GM21367 (cell line): ENCODE data around the gene EIF3M.
"Not testable (repeated sequence)": the region's sequence is repeated elsewhere in the genome, so short reads cannot be mapped to it uniquely, and the experiment has no call there.

Experiments used
- ATAC-seq: cut with Tn5 transposase; IDR thresholded peaks from one replicate; pipeline ENCODE4 v1.9.1; 2021; ENCODE audit not compliant: unreplicated experiment

The EIF3M gene

DNA sequence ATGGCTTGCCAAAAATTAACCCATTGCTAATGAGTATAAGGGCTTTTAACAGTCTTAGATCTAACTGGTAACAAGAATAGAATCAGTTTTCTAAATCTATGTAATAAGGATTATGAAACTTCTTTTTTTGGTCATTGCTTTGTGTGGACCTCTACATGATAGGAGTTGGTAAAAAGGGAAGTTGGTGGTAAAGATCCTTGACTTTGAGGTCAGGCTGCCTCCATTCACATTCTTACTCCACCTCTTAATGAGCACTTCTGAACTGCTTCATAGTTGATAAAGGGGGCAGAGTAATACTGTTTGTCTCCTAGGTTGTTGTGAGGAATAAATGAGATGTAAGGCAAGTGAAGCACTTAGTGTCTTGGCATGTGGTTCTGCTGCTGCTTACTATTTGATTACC is 10.6 kb downstream of the EIF3M start:
- ATAC-seq, result no peak

DNA sequence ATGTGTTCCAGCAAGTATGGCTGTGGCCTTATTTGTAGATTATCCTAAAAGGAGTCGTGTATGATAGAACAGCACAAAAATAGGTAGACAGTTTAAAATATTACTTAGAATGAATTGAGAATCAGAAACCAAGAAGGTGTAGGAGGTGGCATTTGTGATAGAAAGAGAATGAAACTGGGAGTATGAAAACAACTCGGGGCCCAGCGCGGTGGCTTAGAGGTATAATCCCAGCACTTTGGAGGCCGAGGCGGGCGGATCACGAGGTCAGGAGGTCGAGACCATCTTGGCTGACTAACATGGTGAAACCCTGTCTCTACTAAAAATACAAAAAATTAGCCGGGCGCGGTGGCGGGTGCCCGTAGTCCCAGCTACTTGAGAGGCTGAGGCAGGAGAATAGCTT is 12.5 kb downstream of the EIF3M start:
- not testable (repeated sequence) for ATAC-seq

DNA sequence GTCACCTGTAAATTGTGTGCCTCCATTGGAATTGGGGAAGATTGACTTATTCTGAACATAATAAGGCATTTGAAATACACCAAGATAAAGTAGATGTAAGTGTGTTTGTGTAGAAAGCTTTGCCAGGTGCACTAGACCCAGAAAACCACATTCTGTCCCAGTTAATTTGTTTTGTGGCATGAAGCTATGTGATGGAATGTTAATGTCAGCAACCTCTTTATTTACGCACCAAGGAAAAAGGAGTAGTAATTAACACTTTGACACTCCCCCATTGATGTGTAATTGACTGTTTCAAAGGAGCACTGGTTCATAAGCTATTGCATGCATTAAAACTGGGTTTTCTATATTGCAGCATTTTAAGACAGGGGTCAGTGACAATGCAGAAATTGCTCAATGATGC is 14.3 kb downstream of the EIF3M start:
- no peak for ATAC-seq

DNA sequence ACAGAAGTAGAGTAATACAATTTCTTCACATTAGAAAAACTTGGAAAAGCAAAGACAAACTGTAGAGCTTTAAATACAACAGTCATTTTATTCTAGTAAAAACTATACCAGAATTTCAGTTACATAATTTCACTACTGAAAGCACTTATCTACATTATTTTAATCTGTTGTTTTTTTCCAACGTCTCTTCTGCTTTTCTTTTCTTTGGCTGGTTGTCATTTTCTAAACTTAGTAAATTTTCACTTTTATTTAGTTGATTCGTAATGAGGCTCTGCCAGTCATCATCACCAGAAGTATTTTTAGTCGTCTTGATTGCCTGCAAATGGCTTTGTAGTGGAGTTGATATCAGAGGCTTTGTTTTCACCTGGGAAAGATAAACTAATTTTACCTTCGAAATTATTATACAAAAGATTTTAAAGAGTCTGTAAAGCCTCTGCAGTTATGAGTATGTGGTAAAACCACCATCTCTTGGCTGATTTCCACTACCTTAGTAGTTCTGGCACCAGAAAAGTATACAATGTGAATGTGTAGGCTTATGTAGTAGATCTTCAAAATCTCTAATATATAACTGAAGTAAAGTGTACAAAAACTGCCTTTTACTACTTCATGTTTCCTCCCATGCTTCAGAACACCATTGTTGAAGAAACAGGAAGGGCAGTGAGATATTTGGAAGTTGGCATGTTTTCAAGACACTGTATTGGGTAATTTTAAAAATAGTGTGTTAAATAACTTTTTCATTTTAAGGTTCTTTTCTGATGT is 19.2 kb downstream of the EIF3M start:
- ATAC-seq, result no peak

DNA sequence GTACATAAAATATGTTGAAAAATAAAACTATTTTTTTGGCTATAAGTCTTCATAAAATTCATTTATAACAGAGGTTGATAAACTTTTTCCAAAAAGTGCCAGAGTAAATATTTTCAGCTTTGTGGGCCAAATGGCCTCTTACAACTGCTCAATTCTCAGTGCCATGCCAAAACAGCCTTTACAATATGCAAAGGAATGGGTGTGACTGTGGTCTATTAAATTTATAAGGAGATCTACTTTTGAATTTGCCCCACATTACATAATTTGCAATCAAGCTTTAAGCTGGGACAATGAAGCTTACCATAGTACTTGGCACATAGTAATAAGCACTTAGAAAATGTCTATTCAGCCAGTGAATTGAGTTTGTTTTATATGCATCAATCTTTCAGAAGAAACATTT is 22.6 kb downstream of the EIF3M start:
- no peak for ATAC-seq

DNA sequence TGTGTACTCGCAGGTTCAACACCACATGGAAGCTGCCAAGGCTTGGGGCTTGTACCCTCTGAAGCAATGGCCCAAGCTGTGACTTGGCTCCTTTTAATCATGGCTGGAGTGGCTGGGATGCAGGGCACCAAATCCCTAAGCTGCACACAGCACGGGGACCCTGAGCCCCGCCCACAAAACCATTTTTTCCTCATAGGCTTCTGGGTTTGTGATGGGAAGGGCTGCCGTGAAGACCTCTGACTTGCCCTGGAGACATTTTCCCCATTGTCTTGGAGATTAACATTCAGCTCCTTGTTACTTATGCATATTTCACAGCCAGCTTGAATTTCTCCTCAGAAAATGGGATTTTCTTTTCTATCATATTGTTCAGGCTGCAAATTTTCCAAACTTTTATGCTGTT is 25.2 kb downstream of the EIF3M start:
- not testable (repeated sequence) for ATAC-seq

DNA sequence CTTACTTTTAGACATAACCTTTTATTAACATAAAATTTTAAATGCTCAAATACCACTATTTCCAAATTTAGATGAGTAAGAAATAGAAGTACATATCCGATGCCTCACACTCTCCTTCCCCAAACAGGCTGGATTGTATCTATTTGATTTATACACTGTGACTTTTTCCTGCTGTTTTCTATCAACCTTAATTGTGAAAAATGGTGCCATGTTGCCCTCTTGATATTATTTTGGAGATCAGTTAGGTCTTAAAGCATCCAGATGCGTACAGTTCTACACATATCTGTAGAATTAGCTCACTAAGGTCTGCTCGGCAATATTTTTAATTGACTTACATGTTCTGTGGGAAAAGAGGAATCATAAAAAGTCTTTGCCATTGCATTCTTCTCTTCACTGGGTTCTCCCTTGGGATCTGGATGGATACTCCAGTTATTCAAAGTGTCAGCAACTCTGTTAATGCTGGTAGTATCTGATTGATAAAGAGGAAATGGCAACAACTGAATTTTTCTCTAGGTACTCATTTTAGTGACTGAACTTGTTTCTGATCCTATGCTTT is 27.2 kb downstream of the EIF3M start:
- no peak for ATAC-seq

DNA sequence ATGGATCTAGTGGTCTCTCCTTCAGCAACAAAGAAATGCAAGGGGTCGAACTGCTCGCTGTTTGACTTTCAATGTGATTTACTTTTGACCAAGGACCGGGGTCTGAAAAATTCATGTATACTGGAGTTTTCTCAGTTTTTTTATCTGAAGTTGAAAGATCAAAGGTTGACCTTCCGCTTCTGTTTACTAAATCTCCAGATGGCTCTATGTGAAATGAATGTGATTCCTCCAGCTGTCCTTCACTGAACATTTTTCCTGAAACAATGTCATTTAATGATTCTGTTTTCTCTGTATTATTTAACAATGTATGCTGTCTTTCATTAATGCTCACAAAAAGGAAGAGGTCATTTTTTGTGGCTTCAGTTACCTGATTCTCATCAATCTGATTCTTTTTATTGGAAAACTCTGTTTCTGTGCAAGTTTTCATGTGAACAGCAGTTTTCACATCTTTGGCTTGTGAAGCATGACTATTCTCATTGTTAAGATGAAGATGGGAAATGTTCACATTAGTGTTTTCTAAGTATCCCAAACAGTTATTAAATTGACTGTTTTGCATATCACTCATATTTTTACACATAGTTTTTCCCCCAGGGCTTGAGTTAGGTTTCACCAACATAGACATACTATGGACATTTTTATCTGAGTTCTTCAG is 30.0 kb downstream of the EIF3M start:
- no peak for ATAC-seq

DNA sequence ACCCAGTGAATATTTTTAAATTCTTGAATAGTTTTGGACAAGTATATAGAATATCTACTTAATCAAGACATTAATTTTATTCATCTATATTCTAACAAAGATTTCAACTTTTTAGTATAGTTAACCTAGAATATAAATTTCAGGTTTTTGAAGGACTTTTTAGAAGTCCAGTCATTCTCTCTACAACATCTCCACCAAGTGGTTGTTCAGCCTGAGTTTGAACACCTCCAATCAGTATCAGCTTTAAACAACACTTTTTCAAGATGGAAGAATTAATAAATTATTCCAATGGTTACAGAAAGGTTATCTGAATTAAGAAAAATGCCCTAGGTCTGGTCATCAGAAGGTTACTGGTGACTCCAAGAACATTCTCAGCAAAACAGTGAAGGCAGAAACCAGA is 31.8 kb downstream of the EIF3M start:
- no peak for ATAC-seq

DNA sequence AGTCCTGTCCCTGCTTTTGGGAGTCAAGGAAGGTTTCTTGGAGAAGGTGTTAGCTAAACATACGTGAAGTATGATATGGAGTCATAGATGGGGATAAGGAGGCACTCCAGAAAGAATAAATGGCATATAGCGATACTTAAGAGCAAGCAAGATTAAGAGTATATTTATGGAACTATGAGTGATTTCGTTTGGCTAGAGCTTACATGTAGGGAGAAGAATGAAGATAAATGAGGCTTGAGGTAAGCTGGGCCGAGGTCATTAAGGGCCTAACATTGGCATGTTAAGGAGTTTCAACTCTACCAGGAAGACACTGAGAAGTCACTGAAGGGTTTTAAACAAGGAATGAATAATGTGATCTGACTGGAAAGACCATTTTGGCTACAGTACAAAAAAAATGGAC is 33.3 kb downstream of the EIF3M start:
- no peak for ATAC-seq

DNA sequence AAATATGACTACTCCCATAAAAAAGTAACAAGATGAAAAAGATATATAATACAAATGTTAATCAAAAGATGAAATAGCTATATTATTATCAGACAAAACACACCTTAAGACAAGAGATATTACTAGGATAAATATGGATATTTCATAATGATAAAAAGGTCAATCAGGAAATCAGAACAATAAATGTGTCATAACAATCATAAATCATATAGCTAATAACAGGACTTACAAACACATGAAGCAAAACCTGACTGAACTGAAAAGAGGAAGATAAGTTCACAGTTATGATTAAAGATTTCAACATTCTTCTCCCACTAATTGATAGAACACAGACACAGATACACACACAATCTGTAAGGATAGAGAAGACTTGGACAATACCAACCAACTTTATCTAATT is 47.2 kb downstream of the EIF3M start:
- ATAC-seq, result no peak

DNA sequence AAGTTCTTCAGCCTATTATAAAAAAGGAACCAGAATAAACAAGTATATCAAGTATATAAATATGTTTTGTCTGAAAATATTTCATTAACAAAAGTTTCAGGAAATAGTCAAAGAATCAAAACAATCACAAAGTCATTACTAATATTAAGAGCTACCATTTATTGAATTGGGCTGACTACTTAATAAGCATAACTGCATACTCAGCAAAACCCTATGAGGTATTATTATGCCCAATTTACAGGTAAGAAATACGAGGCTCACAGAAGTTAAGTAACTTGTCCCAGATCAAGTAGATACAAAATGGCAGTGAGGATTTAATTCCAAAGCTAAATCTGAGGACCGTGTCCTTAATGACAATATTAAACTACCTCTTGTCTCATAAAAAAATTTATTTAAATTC is 52.2 kb downstream of the EIF3M start:
- ATAC-seq, result no peak

DNA sequence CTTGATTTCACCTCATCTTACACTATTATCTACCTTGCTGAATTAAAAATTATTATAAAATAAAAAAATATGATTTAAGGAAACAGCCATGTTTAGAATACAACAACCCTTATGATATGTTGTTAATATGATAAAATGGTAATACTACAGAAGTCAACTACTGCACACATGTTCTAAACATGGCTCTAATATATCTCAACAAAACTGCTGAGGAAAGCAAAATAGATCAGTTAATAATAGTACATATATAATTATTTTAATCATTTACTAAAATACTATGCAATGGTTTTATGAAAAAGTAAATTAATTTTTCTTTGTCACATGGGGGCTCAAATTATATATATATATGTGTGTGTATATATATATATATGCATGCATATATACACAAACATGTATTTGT is 57.7 kb downstream of the EIF3M start:
- ATAC-seq, result no peak

DNA sequence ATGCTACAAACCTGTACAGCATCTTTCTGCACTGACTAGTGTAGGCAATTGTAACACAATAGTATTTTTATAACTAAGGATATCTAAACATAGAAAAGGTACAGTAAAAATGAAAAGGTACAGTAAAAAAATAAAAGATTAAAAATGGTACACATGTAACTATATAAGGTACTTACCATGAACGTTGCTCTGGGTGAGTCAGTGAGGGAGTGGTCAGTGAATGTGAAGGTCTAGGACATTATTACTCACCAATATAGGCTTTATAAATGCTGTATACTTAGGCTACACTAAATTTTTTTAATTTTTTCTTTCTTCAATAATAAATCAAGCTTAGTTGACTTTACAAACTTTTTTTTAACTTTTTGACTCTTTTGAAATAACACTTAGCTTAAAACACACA is 59.9 kb downstream of the EIF3M start:
- no peak for ATAC-seq
